SK-N-MC (cell line): ENCODE results near the gene TBC1D1.

ENCODE experiments used
- DNase-seq: peaks from one replicate; pipeline ENCODE4 v3.0.0-alpha.2; 2011; ENCODE audit warnings: low read depth, low spot score
- H3K27ac ChIP-seq: fragments of 200-600 bp; sonication (generic); 2 replicates; pipeline ENCODE4 v1.5.1; 2016; ENCODE audit warnings: mixed run types
- H3K36me3 ChIP-seq: fragments of 200-600 bp; sonication (generic); 2 replicates; pipeline ENCODE4 v1.6.1; 2017; ENCODE audit warnings: antibody characterized with exemption, low read length, mixed read lengths; ENCODE audit not compliant: insufficient read depth
- H3K4me3 ChIP-seq: fragments of 200-600 bp; sonication (generic); 2 replicates; pipeline ENCODE4 v1.5.1; 2016
- H3K9ac ChIP-seq: fragments of 200-600 bp; sonication (generic); 2 replicates; pipeline ENCODE4 v1.8.0; 2017; ENCODE audit warnings: mixed run types, mixed read lengths; ENCODE audit not compliant: insufficient read length
- H3K9me3 ChIP-seq: fragments of 200-600 bp; sonication (generic); 2 replicates; pipeline ENCODE4 v1.6.1; 2017; ENCODE audit warnings: low read depth, mild to moderate bottlenecking, antibody characterized with exemption, low read length, moderate library complexity, mixed read lengths
- EZH2 ChIP-seq: fragments of 200-600 bp; sonication (generic); IDR thresholded peaks from one replicate; pipeline ENCODE4 v1.6.1; 2017; ENCODE audit warnings: antibody characterized with exemption
- FOXP2 ChIP-seq: optimal IDR thresholded peaks from 2 replicates; pipeline ENCODE3; 2011; ENCODE audit warnings: mild to moderate bottlenecking, moderate library complexity; ENCODE audit not compliant: insufficient read depth; ENCODE audit errors: extremely low read length, control extremely low read depth
- POLR2AphosphoS5 ChIP-seq: IDR thresholded peaks from 2 replicates; pipeline ENCODE4 v1.6.1; 2012; ENCODE audit warnings: mild to moderate bottlenecking, low read depth, low read length, borderline replicate concordance

TBC1D1 gene

GRCh38 chr4:38002451-38003071 is 111.7 kb downstream of the TBC1D1 start:
- H3K36me3 ChIP-seq, result no peaks in the 10 kb centered on the region
- H3K4me3 ChIP-seq, result no peak overlapping the region
- no peak overlapping the region for H3K9ac ChIP-seq
- TF ChIP-seq FOXP2, result no peak
- no peak for TF ChIP-seq EZH2
- no peak for TF ChIP-seq POLR2AphosphoS5
- no peaks in the 10 kb centered on the region for H3K9me3 ChIP-seq
- DNase-seq, result no peak
- no peak overlapping the region for H3K27ac ChIP-seq

- DNase-seq, result no peak
- Histone ChIP-seq H3K9me3 (no peaks in the 10 kb centered on the region), H3K9ac (no peak overlapping the region), H3K36me3 (no peaks in the 10 kb centered on the region), H3K4me3 (no peak overlapping the region), H3K27ac (no peak overlapping the region)
- TF ChIP-seq FOXP2 (no peak), EZH2 (no peak), POLR2AphosphoS5 (no peak)
Measured at GRCh38 chr4:38003102-38003501, 112.2 kb downstream of the TBC1D1 start.

- TF ChIP-seq POLR2AphosphoS5, result no peak
- TF ChIP-seq EZH2, result no peak
- TF ChIP-seq FOXP2, result no peak
- no peak overlapping the region for H3K9ac ChIP-seq
- no peaks in the 10 kb centered on the region for H3K9me3 ChIP-seq
- H3K27ac ChIP-seq, result no peak overlapping the region
- H3K4me3 ChIP-seq, result no peak overlapping the region
- no peaks in the 10 kb centered on the region for H3K36me3 ChIP-seq
- no peak for DNase-seq
Measured at GRCh38 chr4:38003628-38004027, 112.7 kb downstream of the TBC1D1 start.

- TF ChIP-seq EZH2, result no peak
- no peak overlapping the region for H3K27ac ChIP-seq
- H3K9ac ChIP-seq, result no peak overlapping the region
- no peak for DNase-seq
- H3K4me3 ChIP-seq, result no peak overlapping the region
- H3K36me3 ChIP-seq, result no peaks in the 10 kb centered on the region
- no peaks in the 10 kb centered on the region for H3K9me3 ChIP-seq
Measured at GRCh38 chr4:38004062-38004461, 113.2 kb downstream of the TBC1D1 start.

GRCh38 chr4:38004887-38005286 is 114.0 kb downstream of the TBC1D1 start:
- TF ChIP-seq POLR2AphosphoS5 (no peak), FOXP2 (no peak), EZH2 (no peak)
- no peak for DNase-seq
- no peaks in the 10 kb centered on the region for H3K9me3 ChIP-seq
- no peak overlapping the region for H3K4me3 ChIP-seq
- H3K27ac ChIP-seq, result no peak overlapping the region
- H3K36me3 ChIP-seq, result no peaks in the 10 kb centered on the region
- H3K9ac ChIP-seq, result no peak overlapping the region

- Histone ChIP-seq H3K4me3 (no peak overlapping the region), H3K9me3 (no peaks in the 10 kb centered on the region), H3K27ac (no peak overlapping the region), H3K36me3 (no peaks in the 10 kb centered on the region), H3K9ac (no peak overlapping the region)
- TF ChIP-seq POLR2AphosphoS5, result no peak
- TF ChIP-seq FOXP2, result no peak
- no peak for TF ChIP-seq EZH2
- no peak for DNase-seq
Measured at GRCh38 chr4:38005637-38006036, 114.8 kb downstream of the TBC1D1 start.

GRCh38 chr4:38007645-38008044 is 116.8 kb downstream of the TBC1D1 start:
- no peaks in the 10 kb centered on the region for H3K9me3 ChIP-seq
- no peaks in the 10 kb centered on the region for H3K36me3 ChIP-seq
- no peak for TF ChIP-seq POLR2AphosphoS5
- no peak for TF ChIP-seq EZH2
- H3K9ac ChIP-seq, result no peak overlapping the region
- no peak for DNase-seq
- no peak overlapping the region for H3K27ac ChIP-seq
- no peak overlapping the region for H3K4me3 ChIP-seq

- DNase-seq, result no peak
- H3K9me3 ChIP-seq, result no peaks in the 10 kb centered on the region
- H3K4me3 ChIP-seq, result no peak overlapping the region
- TF ChIP-seq EZH2 (no peak), POLR2AphosphoS5 (no peak), FOXP2 (no peak)
- H3K36me3 ChIP-seq, result no peaks in the 10 kb centered on the region
- H3K9ac ChIP-seq, result no peak overlapping the region
- H3K27ac ChIP-seq, result no peak overlapping the region
Measured at GRCh38 chr4:38008571-38009021, 117.7 kb downstream of the TBC1D1 start.

GRCh38 chr4:38009421-38009820 is 118.5 kb downstream of the TBC1D1 start:
- H3K4me3 ChIP-seq, result no peak overlapping the region
- no peaks in the 10 kb centered on the region for H3K9me3 ChIP-seq
- TF ChIP-seq EZH2 (no peak), POLR2AphosphoS5 (no peak), FOXP2 (no peak)
- no peaks in the 10 kb centered on the region for H3K36me3 ChIP-seq
- DNase-seq, result no peak
- no peak overlapping the region for H3K9ac ChIP-seq
- H3K27ac ChIP-seq, result no peak overlapping the region
